Jurkat, Clone E6-1 (cell line): ENCODE measurements around the gene MTCH2.

ENCODE experiments used
- DNase-seq: peaks from one replicate; pipeline ENCODE4 v3.0.0-alpha.2; 2011; ENCODE audit warnings: low read depth, low spot score
- H3K4me3 ChIP-seq: 2 replicates; pipeline ENCODE4 v1.5.1; 2011; ENCODE audit warnings: mild to moderate bottlenecking, low read length, control low read depth, moderate library complexity

The MTCH2 gene

GRCh38 chr11:47593934-47594855 lies 48.2 kb downstream of the MTCH2 start, which contains the start of gene C1QTNF4:
Gene C1QTNF4, minus strand, starts transcription at chr11:47594411. Its CDS starts 3,601 bp downstream, at chr11:47590810.
- H3K4me3 ChIP-seq: no peak within 1 kb of the TSS
- no peak for DNase-seq

GRCh38 chr11:47593492-47593933 lies 48.8 kb downstream of the MTCH2 start:
- no peak overlapping the region for H3K4me3 ChIP-seq
- no peak for DNase-seq

- no peak for DNase-seq
- H3K4me3 ChIP-seq: no peak overlapping the region
Measured at GRCh38 chr11:47592970-47593369, 49.4 kb downstream of the MTCH2 start.

- DNase-seq: no peak
- no peak overlapping the region for H3K4me3 ChIP-seq
Measured at GRCh38 chr11:47592251-47592650, 50.1 kb downstream of the MTCH2 start.

- peak overlapping the region; percentile 15 for H3K4me3 ChIP-seq
- DNase-seq: peak; percentile 37
Measured at GRCh38 chr11:47591764-47592163, 50.6 kb downstream of the MTCH2 start.

- DNase-seq: no peak
Measured at GRCh38 chr11:47589977-47590861, 52.1 kb downstream of the MTCH2 start.

GRCh38 chr11:47589584-47589976 lies 52.8 kb downstream of the MTCH2 start:
- no peak overlapping the region for H3K4me3 ChIP-seq
- no peak for DNase-seq

More at GRCh38 chr11:47589977-47590861, 52.1 kb downstream of the MTCH2 start:
- H3K4me3 ChIP-seq: no peak overlapping the region

- no peak overlapping the region for H3K4me3 ChIP-seq
- no peak for DNase-seq
Measured at GRCh38 chr11:47589118-47589517, 53.2 kb downstream of the MTCH2 start.

- H3K4me3 ChIP-seq: no peak overlapping the region
- no peak for DNase-seq
Measured at GRCh38 chr11:47587723-47588326, 54.5 kb downstream of the MTCH2 start.

GRCh38 chr11:47587039-47587716 lies 55.2 kb downstream of the MTCH2 start:
- no peak for DNase-seq
- no peak overlapping the region for H3K4me3 ChIP-seq

GRCh38 chr11:47586098-47586855 lies 56.1 kb downstream of the MTCH2 start, which contains the start of gene FAM180B:
Gene FAM180B, plus strand, starts transcription at chr11:47586678. Its CDS starts 91 bp downstream, at chr11:47586769.
- DNase-seq: no peak
- H3K4me3 ChIP-seq: no peak within 1 kb of the TSS

- H3K4me3 ChIP-seq: no peak overlapping the region
- no peak for DNase-seq
Measured at GRCh38 chr11:47583844-47584243, 58.5 kb downstream of the MTCH2 start.

GRCh38 chr11:47578524-47579494 lies 63.5 kb downstream of the MTCH2 start, which contains the start of the genes KBTBD4 and NDUFS3:
Gene KBTBD4, minus strand, starts transcription at chr11:47578970. Its CDS starts 19 bp downstream, at chr11:47578951.
Gene NDUFS3, plus strand, starts transcription at chr11:47579074. Its CDS starts 18 bp downstream, at chr11:47579092.
- H3K4me3 ChIP-seq: peak within 1 kb of the TSS; percentile 81
- DNase-seq: peak; percentile 89

- DNase-seq: no peak
- H3K4me3 ChIP-seq: peak overlapping the region; percentile 81
Measured at GRCh38 chr11:47577460-47578041, 64.8 kb downstream of the MTCH2 start.

- H3K4me3 ChIP-seq: no peak overlapping the region
- DNase-seq: no peak
Measured at GRCh38 chr11:47573321-47573720, 69.0 kb downstream of the MTCH2 start.

- no peak overlapping the region for H3K4me3 ChIP-seq
- DNase-seq: no peak
Measured at GRCh38 chr11:47572715-47573255, 69.6 kb downstream of the MTCH2 start.
